ENCODE data around the gene ATP2A3. TPM values are rescaled to one million over a fixed set of nuclear protein-coding genes. Genes with fewer than 3 reads are reported as not detected.

ATP2A3 gene
- total and polyA plus RNA-seq, 2 donors (not counting 1 experiment from before 2014, with no cell fraction given), result 697 to 817 TPM

- Mint-ChIP-seq H3K27me3 (no peaks in the 10 kb centered on the region), H3K4me3 (peak overlapping the region; percentile 94), H3K4me1 (peaks cover 62% of the 10 kb centered on the region), H3K9me3 (ENCODE audit: insufficient read depth) (no peaks in the 10 kb centered on the region), H3K27ac (peak overlapping the region; percentile 94)
- H3K79me2 ChIP-seq (ENCODE audit: control insufficient read depth, insufficient read depth, low read length), result peaks cover 50% of the 10 kb centered on the region
- H2AFZ ChIP-seq (ENCODE audit: insufficient read depth, low read depth, low read length, poor library complexity, severe bottlenecking), result peak overlapping the region; percentile 38
- TF ChIP-seq EZH2 (IDR thresholded peaks at IDR 0.05; ENCODE audit: borderline replicate concordance, insufficient read depth, low read depth, low read length, poor library complexity, severe bottlenecking) (no peak), CTCF (IDR thresholded peaks at IDR 0.05) (no peak)
- no peaks in the 10 kb centered on the region for H3K9me3 ChIP-seq (ENCODE audit: control extremely low read depth in 1 of 3, control insufficient read depth in 2 of 3, insufficient read depth in 1 of 3, low read length in 2 of 3)
- CTCF ChIA-PET, result interaction anchor here (0.7 to 12.2 kb wide), 13 partner anchors 10 to 121 kb away, joined by 3 to 157 read pairs (median 5); partner anchors contain the start of genes NCBP3 and P2RX1
- POLR2A ChIA-PET, result interaction anchor here (0.6 to 3.3 kb wide), 9 partner anchors 16 to 232 kb away, joined by 3 to 34 read pairs (median 4); partner anchors contain the start of genes CAMKK1, NCBP3 and P2RX1
- peak overlapping the region; percentile 83 to 88 for H3K27ac ChIP-seq (ENCODE audit: low read length in 2 of 2)
- DNase-seq (peak; percentile 85), ATAC-seq (ENCODE audit: low read depth) (peak; percentile 35)
- WGBS (ENCODE audit: insufficient coverage), result 1% methylated on average over 13 of the region's 17 CpGs
- H3K4me3 ChIP-seq (ENCODE audit: control extremely low read depth in 1 of 5, extremely low read depth in 1 of 5, insufficient read depth in 1 of 5, low read depth in 2 of 5, low read length in 4 of 5), result peak overlapping the region; percentile 13 to 98 (median 86)
- intact Hi-C loops (cut with micrococcal nuclease), result loop anchor here (1.0 to 5.0 kb wide), 3 partner anchors 20 to 273 kb away; partner anchors contain the start of gene NCBP3
- peaks cover 61 to 77% of the 10 kb centered on the region in 2 donors for H3K4me1 ChIP-seq (ENCODE audit: control insufficient read depth in 2 of 2, insufficient read depth in 2 of 2, low read length in 2 of 2)
- H3K27me3 ChIP-seq (replicated peaks in 1 of 4; ENCODE audit: control extremely low read depth in 1 of 4, control insufficient read depth in 3 of 4, insufficient read depth in 4 of 4, low read length in 3 of 4), result no peaks in the 10 kb centered on the region
- peak overlapping the region; percentile 95 for H3K4me2 ChIP-seq (replicated peaks; ENCODE audit: low read depth, low read length, poor library complexity, severe bottlenecking)
- H4K20me1 ChIP-seq (ENCODE audit: control insufficient read depth, insufficient read depth, low read length, poor library complexity, severe bottlenecking), result peaks cover 35% of the 10 kb centered on the region
- peaks cover 0 to 17% of the 10 kb centered on the region in 2 experiments for H3K36me3 ChIP-seq (replicated peaks in 1 of 2; ENCODE audit: control extremely low read depth in 1 of 2, control insufficient read depth in 1 of 2, extremely low read depth in 1 of 2, insufficient read depth in 2 of 2, low read length in 1 of 2)
- H3K9ac ChIP-seq (ENCODE audit: low read length), result peak overlapping the region; percentile 94
Measured at GRCh38 chr17:3965118-3965800, 1.0 kb upstream of the ATP2A3 start.
